GM18520 (cell line): ENCODE measurements around the gene TMEM170A.
"Not testable (repeated sequence)": the region's sequence is repeated elsewhere in the genome, so short reads cannot be mapped to it uniquely, and the experiment has no call there.

Experiments used
- ATAC-seq: cut with Tn5 transposase; IDR thresholded peaks from one replicate; pipeline ENCODE4 v1.9.1; 2021; ENCODE audit not compliant: unreplicated experiment

Gene TMEM170A

DNA sequence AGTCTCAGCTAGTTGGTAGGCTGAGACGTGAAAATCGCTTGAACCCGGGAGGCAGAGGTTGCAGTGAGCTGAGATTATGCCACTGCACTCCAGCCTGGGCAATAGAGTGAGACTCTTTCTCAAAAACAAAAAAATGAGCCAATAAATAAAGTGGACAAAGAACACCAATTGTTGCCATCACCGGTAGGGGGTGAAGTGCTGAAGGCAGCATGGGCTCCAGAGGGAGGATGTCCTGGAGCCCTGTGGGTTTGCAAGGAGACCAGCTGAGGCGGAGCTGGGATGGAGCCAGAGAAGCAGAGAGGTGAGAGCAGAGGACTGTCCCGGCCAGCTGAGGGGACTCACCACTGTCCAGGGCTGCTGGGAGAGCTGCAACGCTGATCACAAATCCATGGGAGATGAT lies 17.0 kb upstream of the TMEM170A start:
- ATAC-seq = no peak

DNA sequence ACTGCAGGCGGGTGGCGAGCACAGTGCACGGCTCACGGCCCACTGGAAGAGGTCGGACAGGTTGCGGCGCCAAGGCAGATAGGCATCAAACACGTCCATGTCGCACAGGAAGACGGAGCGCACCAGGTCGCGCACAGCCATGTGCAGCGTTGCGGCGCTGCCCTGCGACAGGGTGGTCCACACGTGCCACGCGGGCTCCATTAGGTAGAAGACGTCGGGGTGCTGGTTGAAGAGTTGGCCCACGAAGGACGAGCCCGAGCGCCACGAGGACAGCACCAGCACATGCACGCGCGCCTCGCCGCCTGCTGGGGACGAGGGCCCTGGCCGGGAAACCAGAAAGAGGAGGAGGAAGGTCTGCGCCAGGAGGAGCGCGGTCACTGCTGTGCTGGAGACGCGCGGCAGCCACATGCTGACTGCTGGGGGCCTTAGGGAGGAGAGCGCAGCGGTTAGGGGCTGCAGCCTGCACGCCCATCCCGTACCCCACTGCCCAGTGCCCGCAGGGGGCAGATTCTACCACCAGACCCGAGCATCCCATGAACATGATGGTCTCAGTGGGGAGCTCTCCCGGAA lies 15.0 kb upstream of the TMEM170A start:
- no peak for ATAC-seq

DNA sequence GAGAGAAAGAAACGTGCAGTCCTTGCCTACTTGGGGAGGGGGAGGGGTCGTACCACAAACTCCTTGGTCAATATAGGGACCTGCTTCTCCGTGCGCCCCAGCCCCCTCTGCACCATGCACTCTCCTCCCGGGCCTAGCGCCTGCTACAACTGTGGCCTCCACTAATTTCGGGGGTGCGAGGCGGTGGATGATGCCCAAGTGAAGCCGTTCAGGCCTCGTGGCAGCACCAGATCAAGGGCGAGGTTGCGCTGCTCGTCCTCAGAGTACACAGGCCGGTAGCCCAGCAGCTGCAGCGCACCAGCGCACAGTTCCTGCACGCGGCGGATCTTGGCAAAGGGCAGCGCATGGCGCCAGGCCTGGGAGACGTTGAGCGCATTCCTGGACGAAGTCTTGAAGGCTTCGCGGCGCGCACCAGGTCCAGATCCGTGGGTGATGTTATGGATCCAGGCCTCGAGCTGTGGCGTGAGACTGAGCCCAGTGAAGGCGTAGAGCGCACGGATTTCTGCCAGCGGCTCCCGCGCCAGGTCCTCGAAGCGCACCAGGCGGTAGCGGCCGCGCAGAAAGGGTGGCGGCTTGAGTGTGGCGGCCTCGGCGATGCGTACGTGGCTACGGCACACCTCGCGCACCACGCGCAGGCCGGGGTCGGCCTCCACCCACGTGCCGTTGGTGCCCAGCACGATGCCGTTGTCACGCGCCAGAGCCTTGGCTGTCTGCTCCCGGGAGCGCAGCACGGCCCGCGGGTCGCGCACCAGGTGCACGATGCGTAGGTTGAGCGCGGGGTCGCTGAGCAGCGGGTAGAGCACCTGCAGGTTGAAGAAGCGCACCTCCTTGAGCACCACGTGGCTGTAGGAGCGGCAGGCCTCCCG lies 14.2 kb upstream of the TMEM170A start:
- no peak for ATAC-seq

DNA sequence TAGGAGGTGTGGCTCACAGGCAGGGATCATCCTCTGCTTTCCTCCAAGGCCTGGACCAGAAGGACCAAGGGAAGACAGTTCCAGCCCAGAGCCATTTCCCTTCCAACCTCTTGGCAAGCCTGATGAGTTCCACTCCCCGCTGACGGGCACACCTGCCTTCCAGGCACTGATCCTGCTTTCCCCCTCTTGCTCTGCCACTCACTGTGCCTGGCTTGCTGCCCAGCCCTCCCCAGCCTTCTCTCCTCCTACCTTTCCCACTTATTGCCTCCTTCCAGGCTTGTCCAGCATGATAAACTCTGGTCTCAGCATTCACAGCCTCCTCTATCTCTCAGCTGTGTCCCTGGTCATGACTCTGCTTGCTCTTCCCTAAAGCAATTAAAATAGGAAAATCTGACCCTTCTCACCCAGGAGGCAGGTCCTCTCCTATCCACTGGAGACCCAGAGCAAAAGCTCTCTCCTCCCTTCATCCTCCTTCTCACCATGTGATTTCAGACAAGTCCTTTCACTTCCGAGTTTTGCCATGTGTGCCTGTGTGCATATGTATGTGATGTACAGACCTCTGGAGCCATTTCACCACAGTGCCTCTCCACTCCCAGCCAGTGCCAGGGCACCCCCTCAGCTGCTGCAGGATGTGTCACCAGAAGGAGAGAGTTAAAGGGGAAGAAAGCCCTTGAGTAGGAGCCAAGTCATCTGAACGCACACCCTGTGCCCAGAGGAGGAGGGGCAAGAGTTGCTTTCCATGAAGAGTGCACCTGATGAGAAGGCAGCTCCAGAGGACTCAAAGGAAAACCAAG lies 13.4 kb upstream of the TMEM170A start:
- ATAC-seq = no peak

DNA sequence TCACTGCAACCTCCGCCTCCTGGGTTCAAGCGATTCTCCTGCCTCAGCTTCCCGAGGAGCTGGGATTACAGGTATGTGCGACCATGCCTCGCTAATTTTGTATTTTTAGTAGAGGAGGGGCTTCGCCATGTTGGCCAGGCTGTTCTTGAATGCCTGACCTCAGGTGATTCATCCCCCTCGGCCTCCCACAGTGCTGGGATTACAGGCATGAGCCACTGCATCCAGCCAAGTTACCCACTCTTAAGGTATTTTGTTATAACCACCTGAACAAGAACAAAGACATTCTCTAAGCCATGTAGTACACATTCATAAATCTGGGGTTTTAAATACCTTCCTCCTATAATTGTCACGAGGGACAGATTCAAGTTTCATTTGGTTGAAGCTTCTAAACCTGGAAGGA lies 12.3 kb upstream of the TMEM170A start:
- no peak for ATAC-seq

DNA sequence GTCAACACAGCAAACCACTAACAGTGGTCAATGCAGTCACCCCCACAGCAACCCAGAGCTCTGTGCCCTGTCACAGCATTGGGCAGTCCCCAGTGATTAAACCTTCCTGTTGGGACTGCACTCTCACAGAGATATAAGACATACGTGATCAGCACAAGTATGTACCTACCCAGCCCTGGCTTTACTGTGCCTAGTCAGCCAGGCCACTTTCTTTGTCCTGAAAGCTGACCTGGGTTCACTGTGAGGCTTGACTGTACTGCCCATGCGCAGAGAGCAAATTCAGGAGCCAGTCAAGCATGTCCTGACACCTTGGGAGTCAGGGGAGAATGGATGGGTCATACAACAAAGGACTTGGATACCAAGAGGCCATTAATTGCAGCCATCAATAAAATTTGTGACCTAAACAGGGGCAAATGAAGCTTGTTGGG lies 10.9 kb upstream of the TMEM170A start:
- ATAC-seq = no peak

DNA sequence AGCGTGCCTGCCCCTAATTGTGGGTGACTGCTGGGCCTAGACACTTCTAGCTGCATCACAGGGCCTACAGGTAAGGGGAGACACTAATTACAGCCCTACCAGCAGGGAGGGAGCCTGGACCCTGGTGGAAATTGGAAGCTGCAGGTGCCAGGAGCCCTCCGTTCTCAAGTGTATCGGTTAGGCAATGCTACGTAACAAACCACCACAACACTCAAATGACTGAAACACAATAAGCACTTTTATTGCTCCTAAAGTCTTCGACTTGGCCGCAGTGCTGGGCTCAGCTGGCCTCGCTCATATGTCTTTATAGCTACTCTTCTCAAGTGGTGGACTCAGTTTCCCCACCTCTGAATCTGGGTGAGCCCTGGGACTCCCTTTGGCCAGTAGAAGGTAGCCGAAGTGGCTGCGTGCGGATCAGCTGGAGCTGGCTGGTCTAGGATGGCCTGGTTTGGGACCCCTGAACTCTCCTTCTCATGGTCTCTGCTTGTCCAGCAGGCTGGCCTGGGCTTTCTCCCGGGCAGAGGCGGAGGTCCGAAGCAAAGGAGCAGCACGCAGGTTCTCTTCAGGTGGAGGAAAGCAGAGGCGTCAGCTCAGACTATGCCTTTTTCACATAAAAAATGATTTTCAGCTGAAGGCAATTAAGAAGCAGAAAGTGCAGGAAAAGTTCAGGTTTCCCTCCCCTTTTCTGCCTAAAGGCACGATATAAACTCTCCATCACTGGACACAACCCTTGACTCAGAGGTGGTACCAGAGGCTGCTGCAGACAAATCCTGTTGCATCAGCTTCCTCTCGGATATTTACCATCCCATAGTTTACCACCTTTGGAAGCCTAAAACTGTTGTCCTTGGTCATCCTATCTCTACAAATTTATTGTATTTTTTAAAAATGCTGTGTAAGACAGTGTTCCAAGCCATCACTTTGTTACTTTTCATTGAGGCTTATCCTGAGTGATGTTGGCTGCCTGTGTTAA lies 8.7 kb upstream of the TMEM170A start:
- ATAC-seq = no peak

DNA sequence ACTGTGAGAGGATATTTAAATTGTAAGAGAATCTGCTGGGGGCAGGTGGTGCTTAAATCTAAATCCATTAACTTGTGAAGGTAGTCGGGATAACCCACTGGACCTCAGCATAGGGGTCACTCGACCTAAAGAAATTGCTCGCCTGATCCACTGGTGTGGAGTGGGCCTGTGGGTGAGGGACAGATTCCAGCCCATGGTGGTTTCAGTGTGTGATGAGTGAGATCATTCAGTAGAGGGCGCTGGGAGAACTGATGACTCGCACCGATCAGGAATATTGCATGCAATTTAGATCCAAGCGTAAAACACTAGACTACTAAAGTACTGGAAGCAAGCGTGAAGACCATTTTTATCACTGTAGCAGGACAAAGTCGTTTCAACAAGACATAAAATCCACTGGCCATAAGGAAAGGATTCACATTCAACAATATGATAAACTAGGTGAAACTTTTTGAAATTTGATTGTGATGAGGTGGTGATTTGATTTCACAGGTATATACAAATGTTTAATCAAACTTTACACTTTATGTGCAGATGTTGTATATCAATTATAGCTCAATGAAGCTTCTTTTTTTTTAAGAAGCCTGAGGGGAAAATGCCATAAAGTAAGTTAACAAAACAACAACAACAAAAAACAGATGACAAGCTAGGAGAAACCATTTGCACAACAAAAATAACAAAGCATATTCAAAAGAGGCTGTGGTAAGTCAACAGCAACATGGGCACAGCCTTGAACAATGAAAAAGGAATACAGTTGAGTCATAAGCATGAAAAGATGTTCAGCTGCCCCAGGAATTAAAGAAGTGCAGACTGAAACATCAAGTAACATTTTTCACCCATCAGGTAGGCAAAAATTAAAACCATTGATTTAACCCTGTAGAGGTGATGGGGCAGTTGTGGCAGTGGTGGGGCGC lies 7.5 kb upstream of the TMEM170A start:
- peak; percentile 65 for ATAC-seq

DNA sequence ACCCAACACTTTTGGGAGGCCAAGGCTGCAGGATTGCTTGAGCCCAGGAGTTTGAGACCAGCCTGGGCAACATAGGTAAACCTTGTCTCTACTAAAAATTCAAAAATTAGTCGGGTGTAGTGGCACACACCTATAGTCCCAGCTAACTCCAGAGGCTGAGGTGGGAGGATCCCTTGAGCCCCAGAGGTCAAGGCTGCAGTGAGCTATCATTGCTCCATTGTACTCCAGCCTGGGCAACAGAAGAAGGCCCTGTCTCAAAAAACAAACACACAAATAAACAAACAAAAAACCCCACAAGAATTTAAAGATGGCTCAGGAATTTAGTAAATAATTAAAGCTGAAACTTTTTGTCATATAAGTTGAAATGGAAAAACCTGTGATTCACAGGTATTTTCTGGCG lies 2.3 kb upstream of the TMEM170A start:
- no peak for ATAC-seq

DNA sequence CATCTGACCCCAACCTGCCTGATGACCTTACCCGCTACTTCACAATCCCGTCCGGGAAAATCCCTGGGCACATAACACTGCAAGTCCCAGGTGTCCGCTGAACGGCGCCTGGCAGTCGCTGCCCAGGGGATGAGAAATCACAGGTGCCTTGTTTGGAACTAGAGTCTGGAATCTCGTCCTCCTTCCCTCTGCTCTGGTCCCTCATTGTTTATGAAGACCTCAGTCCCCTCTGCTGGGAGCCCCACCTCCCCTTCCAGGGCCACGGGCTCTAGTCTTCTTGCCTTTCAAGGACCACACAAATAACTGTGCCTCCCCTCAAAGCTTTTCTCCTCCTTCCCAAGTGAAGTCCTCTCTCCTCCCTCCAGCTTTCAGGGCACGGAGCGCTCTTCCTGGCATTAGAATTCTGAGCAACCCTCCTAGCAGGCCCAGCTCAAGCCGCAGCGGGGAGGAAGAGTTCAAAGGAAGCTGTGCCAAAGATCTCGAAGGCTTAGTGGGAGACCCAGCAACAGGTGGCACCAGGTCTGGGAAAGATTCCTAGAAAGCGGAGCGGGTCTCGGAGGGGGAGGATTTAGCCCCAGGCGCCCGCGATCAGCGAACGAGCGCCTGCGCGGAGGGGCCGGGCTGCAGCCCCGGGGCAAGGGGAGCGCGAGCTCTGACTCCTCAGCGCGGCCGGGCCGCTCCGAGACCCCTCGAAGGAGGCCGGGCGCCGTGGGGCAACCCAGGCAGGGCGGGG lies 934 bp downstream of the TMEM170A start:
- ATAC-seq = not testable (repeated sequence)

DNA sequence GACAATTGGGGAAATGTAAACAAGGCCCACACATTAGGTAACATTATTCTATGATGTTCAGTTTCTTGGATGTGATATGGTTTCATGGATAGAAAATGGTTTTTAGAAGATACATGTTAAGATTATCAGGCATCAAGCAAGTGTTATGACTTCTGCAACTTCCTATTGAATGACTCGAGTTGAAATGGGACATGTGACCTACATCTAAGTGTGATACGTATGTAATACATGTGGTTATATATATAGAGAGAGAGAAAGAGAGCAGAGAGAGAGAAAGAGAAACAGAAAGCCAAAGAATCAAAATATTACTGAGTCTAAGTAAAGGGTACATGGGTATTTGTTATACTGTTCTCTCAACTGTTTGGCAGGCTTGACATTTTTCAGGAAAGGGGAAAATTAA lies 1.7 kb downstream of the TMEM170A start:
- peak; percentile 35 for ATAC-seq

DNA sequence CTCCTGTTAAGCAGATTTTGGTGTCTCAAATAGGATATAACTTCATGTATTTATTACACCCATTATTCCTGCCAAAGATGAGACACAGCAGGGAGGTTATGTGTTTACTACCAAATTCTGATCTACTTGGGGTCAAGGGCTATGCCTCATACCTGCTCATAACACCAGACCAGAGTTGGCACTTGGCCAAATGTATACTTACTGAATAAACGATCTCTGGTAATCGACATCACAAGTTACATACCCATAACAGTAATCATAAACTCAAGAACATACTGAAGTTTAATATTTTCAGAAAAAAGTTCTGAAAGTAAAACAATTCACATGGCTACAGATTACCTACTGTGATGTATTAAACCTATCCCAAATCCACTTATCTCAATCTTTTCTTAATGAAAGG lies 2.9 kb downstream of the TMEM170A start:
- ATAC-seq = no peak

DNA sequence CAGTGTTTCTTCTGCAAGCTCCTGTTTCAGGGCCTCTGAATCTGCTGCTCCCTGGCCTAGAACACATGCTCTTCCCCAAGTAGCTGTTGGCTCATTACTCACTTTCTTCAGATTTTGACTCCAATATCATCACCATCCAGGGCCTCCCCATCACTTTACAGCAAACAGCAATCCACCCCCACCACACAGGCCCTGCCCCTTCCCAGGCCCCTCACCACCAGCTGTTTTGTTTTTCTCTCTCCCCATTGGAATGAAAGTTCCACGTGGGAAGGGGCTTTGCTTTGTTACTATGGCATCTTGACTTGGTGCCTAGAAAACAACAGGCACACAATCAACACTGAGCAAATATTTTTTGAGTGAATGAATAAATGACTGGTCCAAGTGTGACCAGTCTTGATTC lies 4.0 kb downstream of the TMEM170A start:
- ATAC-seq = no peak

DNA sequence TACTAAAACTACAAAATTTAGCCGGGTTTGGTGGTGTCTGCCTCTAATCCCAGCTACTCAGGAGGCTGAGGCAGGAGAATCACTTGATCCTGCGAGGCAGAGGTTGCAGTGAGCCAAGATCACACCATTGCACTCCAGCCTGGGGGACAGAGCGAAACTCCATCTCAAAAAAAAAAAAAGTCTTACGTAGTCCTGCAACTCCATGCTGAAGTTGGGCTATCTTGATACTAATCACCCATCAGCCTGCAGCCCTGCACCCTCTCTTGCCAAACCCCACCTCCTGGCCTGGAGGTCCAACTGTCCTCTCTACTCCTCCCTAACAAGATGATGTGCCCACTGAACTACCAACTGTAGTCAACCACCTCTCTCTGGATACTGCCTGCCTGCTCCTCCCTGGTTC lies 4.8 kb downstream of the TMEM170A start:
- no peak for ATAC-seq

DNA sequence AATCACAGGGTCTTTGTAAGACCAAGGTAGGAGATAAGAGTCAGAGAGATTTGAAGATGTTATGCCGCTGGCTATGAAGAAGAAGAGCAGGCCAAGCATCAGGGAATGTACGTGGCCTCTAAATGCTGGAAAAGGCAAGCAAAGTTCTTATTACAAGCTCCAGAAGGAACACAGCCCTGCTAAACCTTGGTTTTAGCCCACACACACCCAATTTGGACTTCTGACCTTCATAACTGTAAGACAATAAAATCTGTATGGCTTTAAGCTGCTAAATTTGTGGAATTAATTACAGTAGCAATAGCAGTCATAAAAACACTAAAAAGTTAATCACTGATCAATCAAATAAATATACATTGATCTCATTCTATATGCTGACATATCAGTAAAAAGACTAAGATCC lies 6.0 kb downstream of the TMEM170A start:
- ATAC-seq = no peak

DNA sequence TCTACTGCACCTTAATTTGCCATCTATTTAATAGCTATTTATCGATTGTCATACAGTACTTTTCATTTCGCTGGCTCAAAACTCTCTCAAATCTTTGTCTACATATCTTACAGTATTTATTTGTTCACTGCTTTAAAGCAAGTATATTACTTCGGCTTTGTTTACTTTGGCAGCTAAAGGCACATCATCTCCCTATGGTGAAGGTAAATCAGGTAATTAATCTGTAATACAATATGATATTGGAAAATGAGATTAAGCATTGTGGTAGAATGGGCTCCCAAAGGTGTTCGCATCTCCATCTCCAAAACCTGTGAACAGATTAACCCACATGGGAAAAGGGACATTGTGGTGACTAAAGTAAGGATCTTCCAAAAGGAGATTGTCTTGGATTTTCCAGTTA lies 6.5 kb downstream of the TMEM170A start:
- no peak for ATAC-seq

DNA sequence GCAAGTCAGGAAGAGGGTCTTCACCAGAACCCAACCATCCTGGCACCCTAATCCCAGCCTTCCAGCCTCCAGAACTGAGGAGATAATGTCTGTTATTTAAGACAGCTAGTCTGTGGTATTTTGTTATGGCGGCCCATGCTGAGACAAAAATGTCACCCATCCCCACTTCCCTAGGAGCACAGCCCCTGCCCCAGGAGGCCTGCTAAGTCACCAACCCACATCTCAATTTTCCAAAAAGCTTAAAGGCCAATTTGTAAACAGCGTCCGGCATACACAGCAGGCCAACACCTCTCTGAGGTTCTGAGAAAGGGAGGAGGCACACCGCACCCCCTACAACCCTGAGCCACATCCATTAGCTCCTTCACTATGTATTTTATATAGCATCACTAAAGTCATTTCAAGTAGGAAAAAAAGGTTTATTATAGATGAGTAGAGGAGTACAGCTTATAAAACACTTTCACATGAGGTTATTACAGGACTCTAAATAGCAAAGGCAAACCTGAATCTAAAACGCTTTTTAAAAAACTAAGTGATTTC lies 6.9 kb downstream of the TMEM170A start:
- no peak for ATAC-seq

DNA sequence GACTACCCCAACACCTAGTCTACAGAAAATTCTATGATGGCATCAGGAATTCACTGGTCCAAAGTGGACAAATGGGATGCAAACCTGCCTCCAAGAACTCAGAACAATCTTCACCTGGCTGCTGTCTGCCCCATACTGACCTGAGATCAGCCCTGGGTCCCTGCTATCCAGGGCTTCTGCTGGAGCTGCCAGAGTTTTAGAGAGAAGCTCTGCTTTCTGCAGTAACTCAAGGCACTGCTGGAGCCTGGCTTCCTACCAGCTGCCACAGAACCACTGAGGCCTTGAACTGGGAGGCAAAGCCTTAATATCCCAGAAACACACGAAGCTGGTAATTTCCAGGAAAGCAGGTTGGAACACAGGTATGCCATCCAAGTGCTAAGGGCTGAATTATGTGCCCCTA lies 7.5 kb downstream of the TMEM170A start:
- no peak for ATAC-seq

DNA sequence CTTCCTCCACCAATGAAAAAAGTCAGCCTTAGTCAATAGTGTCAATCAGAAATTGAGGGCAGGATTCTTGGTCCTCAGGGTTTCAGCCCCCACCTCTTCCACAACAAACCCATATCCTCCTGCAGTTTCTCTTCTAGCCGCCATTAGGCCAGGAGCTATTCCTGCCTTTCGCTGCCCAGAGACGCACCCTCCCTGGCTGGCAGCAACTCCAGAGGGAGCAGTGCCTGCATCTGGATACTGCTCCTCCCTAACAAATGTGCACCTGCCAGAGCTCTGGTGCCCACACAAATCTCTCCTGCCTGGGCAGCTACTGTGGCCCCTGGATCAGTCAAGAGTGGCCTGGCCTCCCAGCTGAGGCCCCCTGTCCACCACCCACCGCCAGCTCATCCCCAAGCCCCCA lies 8.0 kb downstream of the TMEM170A start:
- not testable (repeated sequence) for ATAC-seq
